T follicular helper cell (primary cell): ENCODE data around the gene ADGRG3.
"Not testable (repeated sequence)": the region's sequence is repeated elsewhere in the genome, so short reads cannot be mapped to it uniquely, and the experiment has no call there.

Experiments used
- DNase-seq: peaks from one replicate; pipeline ENCODE4 v3.0.0-alpha.2; 2020; ENCODE audit warnings: low read depth

Gene ADGRG3

GRCh38 chr16:57663917-57664661 is 4.0 kb upstream of the ADGRG3 start:
- DNase-seq = no peak

- no peak for DNase-seq
Observed at GRCh38 chr16:57664662-57665025, 3.5 kb upstream of the ADGRG3 start.

- DNase-seq = no peak
Observed at GRCh38 chr16:57665541-57665940, 2.6 kb upstream of the ADGRG3 start.

GRCh38 chr16:57666353-57667047 is 1.6 kb upstream of the ADGRG3 start:
- DNase-seq = no peak

- no peak for DNase-seq
Observed at GRCh38 chr16:57667048-57667525, 1.0 kb upstream of the ADGRG3 start.

GRCh38 chr16:57667526-57668262 is 412 bp upstream of the ADGRG3 start:
- no peak for DNase-seq

- no peak for DNase-seq
Observed at GRCh38 chr16:57668630-57669475, 747 bp downstream of the ADGRG3 start.

- DNase-seq = no peak
Observed at GRCh38 chr16:57669476-57670162, 1.5 kb downstream of the ADGRG3 start.

- DNase-seq = no peak
Observed at GRCh38 chr16:57670196-57670595, 2.1 kb downstream of the ADGRG3 start.

GRCh38 chr16:57671451-57671850 is 3.3 kb downstream of the ADGRG3 start:
- DNase-seq = not testable (repeated sequence)

- no peak for DNase-seq
Observed at GRCh38 chr16:57672416-57672815, 4.3 kb downstream of the ADGRG3 start.

GRCh38 chr16:57672824-57673223 is 4.7 kb downstream of the ADGRG3 start:
- DNase-seq = no peak

GRCh38 chr16:57675741-57676551 is 7.8 kb downstream of the ADGRG3 start:
- no peak for DNase-seq

GRCh38 chr16:57676553-57677085 is 8.5 kb downstream of the ADGRG3 start:
- DNase-seq = no peak

GRCh38 chr16:57677622-57678369 is 9.7 kb downstream of the ADGRG3 start:
- no peak for DNase-seq

- DNase-seq = no peak
Observed at GRCh38 chr16:57679016-57679415, 10.9 kb downstream of the ADGRG3 start.

- DNase-seq = no peak
Observed at GRCh38 chr16:57679767-57680482, 11.8 kb downstream of the ADGRG3 start.

GRCh38 chr16:57680842-57681375 is 12.8 kb downstream of the ADGRG3 start:
- no peak for DNase-seq
